NCI-H2107 treated with DMSO at 0.1 percent for 48 hours (cell line): ENCODE measurements around the gene UBE2Q2.
"Not testable (repeated sequence)": the region's sequence is repeated elsewhere in the genome, so short reads cannot be mapped to it uniquely, and the experiment has no call there.

ENCODE experiments used
- DNase-seq: peaks from one replicate; lab custom pipeline; 2025; ENCODE audit not compliant: unreplicated experiment; lab: John Stamatoyannopoulos, UW

UBE2Q2 gene

DNA sequence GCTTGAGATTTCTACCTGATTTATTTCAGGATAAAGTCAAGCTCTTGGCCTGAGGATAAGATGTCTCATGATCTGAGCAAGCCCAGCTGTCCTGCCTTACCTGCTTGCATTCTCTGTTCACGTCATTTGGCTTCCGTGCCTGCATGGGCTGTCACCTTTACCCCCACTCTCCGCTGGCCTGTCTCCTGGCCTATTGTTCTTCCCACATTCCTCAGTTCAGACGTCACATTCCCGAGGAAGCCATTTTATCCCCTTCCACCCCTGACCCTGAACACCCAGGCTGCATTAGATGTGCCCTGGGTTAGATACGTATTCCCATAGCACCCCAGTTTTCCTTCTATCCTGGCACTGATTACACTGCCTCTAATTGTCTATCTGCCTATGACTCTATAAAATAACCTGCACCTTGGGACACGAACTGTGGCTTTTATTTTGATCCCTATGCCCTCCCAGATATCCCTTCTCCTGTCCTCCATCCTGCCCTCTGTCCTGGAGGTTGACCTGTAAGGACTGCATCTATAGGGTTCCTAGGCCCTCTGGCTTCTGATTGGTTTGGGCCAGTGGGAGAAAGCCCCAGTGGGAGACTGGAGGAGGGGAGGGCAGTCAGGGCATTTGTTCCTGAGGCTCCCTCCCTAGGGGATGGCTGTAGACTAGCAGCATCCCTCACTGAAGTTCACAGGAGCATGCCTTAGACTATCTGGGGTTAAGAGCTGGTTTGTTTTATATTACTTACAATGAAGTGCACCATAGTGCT lies 19.2 kb upstream of the UBE2Q2 start:
- DNase-seq: no peak

DNA sequence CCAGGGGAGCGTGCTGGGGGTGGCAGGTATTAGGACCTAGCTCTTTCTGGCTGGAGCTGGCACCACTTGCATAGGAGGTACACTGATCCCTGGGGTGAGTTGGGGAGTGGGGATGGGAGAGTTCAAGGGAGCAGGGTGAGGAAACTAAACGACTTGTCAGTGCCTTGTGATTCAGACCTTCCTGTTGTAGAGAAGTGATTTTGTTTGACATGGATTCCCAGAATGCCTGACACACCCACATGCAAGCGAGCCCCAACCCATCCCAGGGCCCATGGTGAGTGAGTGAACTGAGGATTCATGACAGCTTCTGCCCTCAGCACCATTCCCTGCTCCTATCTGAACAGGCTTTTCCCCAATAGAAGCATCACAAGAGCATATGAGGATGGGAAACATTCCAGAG lies 15.6 kb upstream of the UBE2Q2 start:
- DNase-seq: no peak

DNA sequence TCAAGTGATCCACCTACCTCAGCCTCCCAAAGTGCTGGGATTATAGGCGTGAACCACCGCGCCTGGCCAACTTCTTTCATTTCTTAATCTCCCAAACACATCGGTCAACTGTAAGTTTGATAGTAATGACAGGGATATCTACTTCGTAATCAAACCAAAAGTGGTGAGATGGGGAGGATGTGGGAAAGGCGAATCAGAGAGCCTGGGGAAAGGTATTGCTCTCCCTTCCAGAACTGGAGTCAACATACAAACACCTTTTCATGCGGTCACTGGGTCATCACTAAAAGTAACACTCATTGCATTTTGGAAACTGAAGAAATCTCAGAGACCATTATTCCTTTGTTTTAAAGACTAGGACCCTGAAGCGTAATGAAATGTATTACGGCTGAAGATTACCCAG lies 14.8 kb upstream of the UBE2Q2 start:
- no peak for DNase-seq

DNA sequence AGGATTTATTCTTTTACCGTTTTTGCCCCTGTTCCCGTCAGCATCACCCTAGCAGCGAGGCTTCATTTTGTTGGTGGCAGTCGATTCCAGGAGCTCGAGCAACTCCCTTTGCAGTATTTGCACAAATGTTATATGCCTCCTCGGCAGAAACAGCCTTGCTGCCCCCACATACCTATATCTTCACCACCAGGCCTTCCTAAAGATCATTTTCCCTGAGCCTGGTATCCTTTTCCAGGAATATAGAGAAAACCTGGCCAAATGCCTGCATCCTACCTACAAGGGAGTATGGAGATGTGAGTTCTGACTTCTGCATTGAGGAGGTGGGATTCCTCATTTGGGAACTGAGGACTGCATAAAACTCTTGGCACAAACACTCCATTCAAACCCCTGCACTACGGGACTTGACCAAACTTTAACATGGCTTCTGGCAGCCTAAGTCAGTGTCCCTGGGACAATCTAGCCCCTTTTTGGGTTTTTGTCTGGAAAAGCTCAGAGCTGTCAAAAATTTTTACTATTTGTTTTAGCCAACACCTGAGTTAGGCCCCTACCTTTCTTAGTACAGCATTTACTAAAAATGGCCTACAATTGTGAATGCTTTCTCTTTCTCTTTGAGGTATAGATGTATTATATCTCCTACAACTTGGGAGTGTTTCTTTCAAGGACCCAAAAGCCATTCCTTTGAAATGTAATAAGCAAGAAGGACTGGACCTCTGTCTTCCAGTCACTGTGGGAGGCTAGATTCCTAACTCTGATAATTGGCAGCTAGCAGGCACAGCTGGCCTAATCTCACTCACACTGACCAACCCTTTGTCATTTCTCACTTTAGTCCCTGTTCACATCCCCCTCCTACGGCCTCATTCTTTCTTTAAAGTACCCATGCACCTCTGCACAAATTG lies 12.1 kb upstream of the UBE2Q2 start:
- DNase-seq: no peak

DNA sequence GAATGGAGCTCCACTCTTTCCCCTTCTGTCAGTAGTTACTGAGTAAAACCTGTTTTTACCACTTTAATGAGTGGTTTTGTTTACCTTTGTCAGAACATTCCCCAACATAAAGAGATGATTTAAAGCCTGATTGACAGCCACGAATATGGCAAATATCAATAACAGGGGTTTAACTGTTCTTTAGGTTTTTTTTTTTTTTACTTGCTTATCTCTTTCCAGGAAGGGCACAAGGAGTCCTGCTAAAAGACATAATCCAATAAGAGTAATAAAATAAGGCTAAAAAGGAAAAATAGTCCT lies 11.5 kb upstream of the UBE2Q2 start:
- no peak for DNase-seq

DNA sequence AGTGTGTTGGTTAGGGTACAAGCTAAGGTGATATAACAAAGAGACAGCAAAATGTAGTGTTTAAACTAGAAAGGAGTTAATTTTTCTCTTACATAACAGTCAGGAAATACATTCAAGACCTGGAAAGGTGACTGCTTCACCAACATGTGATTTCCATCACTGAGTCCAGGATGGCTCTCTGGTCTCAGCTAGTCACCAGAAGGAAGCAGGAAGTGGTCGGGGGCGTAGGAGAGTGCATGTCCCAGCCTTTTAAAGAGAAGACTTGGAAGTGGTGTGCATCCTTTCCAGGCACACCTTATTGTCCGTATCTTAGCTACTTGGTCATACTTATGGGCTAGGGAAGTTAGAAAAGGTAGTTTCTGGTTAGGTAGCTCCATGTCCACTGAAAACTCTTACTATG lies 11.1 kb upstream of the UBE2Q2 start:
- DNase-seq: no peak

DNA sequence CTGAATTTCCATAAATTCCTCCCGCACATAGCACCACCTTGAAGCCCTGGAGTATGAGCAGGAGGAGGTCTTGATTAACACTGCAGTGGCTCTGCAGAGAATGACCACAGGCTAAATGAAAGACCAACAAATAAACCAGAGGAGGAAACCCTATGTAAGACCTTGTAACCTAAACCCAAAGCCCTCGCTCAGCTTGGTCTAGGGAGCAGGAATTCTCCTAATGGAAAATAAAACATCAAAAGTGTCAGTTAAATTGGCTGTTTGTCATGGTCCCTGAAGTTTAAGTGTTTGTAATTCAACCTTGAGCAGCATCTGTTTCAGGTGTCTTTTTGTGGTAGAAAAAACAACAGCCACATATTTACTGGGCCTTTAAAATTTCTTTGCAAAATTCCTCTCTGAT lies 9.2 kb upstream of the UBE2Q2 start:
- DNase-seq: peak; percentile 47

DNA sequence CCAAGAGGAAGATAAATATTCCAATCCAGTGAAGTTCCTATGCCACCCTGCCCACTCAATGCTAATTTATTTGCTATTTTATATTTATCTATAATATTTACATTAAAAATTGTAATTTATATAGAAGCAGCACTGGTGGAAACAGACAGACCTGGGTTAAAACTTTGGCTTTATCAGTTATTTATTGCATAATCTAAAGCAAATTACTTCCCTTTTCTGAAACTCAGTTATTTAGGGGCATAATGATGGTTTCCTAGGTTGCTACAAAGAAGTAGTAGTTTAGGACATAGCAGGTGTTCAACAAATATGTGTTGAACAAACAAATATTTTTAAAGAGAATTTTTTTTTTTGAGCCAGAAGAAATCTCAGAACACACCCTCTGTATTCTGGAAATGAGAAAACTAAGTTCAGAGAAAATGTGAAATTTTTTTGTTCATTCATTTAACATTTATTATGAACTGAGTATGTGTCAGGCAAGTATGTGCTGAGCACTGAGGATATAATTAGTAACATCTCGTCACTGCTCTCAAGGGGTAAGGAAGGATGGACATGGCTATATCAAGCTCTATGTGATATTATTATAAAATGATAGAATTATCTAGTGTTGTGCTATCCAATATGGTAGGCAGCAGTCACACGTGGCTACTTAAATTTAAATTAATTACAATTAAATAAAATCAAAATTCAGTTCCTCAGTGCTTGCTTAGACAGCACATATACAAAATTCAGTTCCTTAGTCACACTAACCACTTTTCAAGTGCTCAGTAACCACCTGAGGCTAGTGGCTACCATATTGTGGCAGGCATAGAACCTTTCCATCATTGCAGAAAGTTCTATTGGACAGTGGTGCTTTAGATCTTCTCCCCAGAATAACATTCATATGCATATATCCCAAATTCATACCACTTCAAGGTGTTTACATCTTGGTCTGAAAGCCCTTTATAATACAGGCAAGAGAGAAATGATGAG lies 7.0 kb upstream of the UBE2Q2 start:
- DNase-seq: no peak

DNA sequence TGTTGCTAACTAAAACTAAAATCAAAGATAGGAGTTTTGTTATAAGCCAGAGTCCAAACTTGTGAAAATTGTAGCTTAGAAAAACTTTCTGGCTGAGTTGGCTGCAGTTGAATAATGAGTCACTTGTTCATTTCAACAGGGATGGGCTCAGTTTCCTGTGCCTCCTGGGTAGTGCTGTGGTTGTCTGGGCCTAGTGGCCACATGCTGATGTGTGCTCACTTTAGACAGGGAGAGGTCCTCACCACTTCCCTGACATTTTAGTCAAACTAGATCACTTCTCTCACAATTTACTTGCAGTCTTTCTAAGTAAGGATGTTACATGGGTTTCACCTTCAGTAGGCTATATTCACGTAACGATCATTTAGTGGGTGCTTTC lies 6.3 kb upstream of the UBE2Q2 start:
- no peak for DNase-seq

DNA sequence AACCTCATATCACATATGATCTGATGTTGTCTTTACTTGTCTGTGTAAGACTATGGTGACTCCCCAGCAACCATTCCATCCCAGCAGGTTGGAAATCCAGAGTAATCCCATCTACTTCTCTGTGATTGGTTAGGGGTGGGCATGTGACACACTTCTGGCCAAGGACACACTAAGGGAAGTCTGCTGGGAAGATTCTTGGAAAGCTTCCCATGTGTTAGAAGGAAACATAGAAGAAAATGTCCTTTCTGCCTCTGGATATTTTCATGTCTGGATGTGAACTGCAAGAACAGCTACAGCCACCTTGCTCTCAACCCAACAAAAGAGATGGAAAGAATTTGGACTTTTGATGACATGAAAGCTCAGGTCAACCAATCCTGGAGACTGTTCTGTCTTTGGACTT lies 2.6 kb upstream of the UBE2Q2 start:
- no peak for DNase-seq

DNA sequence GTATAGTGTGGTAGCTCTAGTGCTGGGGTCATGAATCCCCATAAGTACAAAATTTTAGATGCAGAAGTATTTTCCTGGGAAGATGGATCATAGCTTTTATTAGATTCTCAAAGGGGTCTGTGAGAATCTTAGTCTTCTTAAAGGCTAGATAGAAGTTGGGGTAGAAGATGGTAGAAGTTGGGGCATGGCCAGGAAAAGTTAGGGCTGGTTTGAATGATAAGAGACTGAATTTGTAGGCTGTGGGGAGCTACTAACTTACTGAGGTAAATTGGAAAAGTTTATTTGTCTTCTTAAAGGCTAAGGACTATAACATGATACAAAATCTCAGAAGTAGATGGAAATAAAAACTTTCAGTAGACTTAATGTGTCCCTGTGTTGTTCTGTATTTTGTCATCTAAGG lies 1.6 kb upstream of the UBE2Q2 start:
- DNase-seq: no peak

DNA sequence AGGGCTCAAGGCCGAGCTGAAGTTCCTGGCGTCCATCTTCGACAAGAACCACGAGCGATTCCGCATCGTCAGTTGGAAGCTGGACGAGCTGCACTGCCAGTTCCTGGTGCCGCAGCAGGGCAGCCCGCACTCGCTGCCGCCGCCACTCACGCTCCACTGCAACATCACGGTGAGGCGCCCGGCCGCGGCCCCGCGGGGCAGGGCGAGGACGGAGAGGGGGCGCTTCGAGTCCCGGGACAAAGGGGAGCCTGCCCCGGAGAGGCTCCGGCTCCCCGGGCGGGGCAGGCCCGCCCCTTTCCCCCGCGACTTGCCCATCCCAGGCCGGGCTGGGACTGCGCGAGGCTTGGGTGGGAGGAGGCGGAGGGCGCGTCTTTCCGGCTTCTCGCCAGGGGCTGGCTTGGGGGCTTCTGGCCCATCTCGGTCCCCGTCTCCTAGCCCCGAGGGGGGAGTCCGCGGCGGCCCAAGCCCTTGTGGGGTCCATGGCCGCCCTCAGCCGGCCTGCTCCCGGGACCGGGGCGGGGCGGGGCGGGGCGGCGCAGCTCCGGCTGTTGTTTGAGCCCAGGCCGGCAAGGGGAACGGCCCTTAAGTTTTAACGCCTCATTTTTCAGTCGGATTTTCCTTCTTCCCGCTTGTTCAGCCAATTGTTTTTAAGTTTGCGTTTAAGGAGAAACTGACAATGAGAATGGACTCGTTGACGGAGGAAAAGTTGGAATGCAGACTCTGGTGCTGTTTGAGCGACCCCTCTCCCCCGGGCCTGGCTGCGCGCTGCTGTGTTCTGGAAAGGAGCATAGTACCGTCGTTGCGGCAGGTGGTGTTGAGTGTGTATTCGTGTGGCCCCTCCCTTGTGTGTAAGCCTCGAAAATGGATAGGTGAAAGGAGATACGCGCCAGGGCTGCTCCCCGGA lies 683 bp downstream of the UBE2Q2 start:
- DNase-seq: peak; percentile 24

DNA sequence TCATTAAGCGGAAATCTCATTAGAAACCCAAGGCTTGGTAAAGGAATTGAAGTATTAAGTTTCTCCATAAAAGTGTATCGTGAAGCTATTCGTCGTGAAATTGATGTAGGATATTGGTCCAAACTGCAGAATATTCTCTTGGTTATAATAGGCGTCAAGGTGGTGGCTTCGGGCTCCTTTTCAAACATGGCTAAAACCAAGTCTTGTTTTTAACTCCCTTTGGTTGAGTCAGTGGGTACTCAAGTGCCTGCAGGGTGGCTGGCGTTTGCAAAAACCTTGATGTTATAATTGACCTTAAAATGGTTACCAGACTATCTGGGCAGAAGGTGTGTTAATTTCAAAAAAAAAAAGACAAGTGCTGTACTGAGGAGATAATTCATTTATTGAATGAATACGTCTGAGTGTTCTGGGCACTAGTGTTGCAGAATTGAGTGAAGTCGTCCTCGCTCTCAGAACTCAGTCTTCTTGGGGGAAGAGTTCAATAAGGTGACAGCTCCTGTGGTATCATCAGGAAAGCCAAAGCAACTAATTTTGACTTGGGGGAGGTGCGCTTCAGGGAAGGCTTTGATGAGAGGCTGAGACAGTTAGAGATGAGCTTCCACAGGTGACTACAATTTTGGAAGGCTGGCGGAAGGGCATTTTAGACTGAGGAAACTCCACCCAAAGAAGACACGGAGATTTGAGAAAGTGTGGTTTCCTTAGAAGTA lies 1.5 kb downstream of the UBE2Q2 start:
- no peak for DNase-seq

DNA sequence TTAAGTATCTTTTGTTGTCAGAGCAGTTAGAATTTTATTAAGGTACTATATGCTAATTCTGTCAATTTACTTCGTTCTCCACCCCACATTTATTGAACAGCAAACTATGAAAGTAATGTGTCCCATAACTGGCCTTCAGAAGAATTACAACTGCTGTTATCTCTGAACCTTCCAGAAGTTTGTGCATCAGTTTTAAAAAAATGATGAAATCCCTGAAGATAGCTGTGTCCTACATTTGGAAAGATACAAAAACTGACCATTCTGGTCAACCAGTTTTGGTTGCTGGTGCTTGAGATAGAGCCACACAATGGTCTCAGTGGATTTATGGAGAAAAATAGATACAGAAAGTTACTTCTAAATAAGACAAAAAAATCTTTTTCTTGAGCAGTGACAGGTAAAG lies 5.9 kb downstream of the UBE2Q2 start:
- DNase-seq: no peak

DNA sequence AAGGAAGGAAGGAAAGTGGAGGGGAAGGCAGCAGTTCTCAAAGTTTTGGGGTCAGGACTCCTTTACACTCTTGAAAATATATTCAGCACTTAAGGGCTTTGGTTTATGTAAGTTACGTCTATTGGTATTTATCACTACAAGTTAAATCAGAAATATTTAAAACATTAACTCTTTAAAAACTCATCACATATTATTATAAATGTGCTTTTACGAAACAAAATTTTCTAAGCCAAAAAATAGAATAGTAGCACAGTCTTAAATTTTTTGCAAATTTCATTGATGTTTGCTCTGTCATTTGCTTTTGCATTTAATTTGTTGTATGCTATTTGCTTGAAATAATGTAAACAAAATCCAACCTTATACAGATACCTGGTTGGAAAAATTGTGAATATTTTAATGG lies 7.5 kb downstream of the UBE2Q2 start:
- no peak for DNase-seq

DNA sequence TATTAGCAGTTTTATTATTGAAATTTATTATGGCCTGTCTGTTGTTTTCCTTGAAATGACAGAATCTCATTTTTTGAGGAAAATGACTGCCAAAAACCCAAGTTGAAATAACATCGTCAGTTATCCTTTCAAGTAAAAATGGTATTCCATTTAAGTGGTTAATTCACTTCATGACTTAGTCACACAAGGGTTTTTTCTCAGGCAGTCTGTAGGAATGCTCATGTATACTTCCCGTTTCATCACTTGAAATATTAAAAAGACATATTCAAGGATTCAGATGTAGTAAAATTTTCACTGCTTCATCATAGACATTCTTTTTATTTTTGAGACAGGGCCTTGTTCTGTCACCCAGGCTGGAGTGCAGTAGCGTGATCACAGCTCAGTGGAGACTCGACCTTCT lies 8.3 kb downstream of the UBE2Q2 start:
- not testable (repeated sequence) for DNase-seq

DNA sequence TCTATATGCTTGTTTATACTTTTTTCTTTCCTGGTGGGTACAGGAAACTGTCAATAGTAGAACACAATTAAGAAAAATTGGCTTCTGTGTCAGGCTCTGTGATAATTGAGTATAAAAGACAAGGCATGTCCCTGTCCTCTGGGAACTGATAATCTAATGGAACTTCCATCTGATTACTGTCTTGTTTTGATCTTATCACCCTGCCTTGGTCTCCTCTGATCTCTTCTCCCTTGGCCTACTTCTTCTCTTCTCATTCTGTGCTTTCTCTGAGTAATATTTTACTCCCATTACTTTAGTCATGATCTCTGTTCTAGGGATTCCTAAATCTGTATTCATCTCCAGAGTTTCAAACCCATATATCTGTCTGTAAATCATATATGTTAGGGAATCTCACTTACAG lies 14.6 kb downstream of the UBE2Q2 start:
- DNase-seq: no peak

DNA sequence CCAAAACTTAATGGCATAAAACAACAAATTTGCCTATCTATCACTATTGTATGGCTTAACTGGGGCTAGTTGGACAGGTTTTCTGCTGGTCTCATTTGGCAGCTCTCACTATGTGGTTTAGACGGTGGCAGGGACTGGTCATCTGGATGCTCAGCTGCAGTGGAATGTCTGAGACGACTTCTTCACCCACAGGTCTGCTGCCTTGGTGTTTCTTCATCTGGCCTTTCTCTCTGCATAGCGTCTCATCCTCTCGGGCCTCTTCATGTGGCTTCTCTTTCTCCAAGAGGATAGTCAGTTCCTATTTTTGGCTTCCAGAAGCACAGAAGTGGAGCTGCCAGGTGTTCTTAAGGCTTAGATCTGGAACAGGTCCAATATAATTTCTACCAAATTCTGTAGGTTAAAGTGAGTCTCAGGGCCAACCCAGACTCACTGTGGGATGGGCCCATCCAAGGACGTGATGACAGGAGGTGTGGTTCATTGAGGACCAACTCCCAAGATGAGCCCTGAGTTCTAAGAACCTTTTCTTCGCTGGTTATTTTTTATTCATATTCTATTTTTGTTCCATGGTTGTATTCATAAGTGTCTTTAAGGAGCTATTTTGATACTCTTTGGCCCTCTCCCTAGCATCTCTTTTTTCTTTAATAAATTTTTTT lies 18.6 kb downstream of the UBE2Q2 start:
- no peak for DNase-seq

DNA sequence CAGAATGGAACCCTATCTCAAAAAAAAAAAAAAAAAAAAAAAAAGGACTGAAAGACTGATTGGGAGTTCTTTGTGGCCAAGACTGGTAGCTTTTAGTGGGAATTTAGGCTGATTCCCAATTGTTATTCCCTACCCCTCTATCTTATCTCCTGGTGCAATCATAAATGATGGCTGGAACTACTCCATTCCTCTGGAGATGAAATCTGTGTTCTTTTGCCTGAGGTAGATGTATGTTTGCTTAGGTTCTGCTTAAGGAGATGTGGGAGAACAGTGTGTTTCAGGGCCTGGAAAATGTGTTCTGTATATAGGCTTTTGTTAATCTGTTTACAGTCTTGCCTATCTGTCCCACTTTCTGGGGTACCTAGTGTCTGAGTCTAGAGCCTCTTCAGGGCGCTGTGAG lies 19.5 kb downstream of the UBE2Q2 start:
- no peak for DNase-seq
